ELR (cell line): Measurements from ENCODE around the gene DHDH.

Experiments used
- DNase-seq: peaks from one replicate; pipeline ENCODE4 v3.0.0-alpha.2; 2015; ENCODE audit warnings: low read depth

DHDH gene

DNA sequence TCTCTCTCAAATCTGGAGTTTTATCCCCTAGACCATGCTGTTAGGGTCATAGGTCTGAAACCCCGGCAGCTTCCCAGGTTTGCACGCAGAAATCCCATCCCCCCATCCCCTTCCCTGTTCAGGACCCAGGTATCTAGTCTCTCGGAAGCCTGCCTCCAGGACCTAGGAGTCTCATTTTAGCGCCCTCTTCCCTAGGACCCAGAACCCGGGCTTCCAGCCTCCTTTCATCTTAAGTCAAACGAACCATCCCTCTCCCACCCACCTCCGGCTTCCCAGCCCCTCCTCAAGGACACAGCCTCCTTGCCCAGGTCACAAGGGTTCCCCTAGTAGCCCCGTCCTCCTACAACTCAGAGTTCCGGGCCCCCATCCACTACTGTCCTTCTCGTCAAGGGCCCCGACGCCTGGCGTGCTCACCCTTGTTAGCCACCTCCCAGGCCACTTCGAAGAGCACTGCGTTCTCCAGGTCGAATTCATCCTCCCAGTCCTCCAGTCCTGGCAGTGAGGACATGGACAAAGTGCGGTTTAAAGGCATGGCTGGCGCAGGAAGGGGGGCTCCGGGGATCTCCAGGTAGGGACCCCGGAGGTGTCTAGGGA is 59.2 kb downstream of the DHDH start:
- DNase-seq, result no peak

DNA sequence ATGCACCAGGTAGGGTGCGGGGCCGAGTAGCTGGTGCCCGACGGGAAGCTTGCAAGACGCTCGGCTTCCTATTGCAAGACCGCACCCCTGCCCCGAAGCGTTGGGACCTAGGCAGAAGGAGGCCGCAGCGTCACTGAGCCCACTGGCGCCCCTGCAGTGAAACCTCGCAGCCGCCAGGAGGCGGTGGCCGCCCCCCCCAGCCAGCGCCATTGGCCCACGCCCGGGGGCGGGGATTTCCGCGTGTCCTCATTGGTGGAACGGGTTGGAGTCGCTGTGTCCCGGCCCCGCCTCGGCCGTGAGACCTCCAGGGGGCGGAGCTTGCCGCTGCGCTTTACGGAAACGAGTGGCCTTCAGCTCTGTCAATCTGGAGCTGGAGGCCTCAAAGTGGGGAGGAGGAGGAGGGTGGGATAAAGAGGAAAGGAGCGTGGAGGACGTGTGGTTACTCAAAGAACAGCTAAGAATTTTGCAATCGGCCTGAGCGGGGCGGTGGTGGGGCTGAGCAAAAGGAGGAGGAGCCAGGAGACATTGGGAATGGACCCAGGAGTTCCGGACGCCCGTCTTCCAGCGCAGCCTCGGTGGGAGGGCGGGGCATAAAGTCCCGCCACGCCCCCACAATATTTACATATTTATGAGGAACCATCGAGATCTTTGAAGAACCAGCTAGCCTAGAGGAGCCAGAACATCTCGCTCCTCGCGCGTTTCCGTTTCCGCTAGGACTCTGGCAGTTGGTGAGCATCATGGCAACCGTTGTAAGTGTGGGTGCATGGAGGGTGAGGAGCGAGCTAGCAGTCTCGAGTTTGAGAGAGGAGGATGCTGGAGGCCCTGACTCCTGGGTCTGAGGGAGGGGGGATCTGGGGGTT is 59.9 kb downstream of the DHDH start, which contains the start of the genes GYS1 and RUVBL2:
Gene GYS1 (minus strand): TSS at position 135 of the 860 bp plus-strand sequence. CDS start 197 bp downstream, outside the sequence.
Gene RUVBL2 (plus strand): TSS at position 713 of the 860 bp plus-strand sequence. CDS start 25 bp downstream, at position 738.
- peak; percentile 99 for DNase-seq

- DNase-seq, result peak; percentile 35
Observed at GRCh38 chr19:48994035-48994386, 60.5 kb downstream of the DHDH start.
